ENCODE data around the gene OSBPL3. TPM values are rescaled to one million over a fixed set of nuclear protein-coding genes. Genes with fewer than 3 reads are reported as not detected.

The OSBPL3 gene
- total and polyA plus RNA-seq, 12 donors: 1.1 to 8.4 (median 3.1) TPM

DNA sequence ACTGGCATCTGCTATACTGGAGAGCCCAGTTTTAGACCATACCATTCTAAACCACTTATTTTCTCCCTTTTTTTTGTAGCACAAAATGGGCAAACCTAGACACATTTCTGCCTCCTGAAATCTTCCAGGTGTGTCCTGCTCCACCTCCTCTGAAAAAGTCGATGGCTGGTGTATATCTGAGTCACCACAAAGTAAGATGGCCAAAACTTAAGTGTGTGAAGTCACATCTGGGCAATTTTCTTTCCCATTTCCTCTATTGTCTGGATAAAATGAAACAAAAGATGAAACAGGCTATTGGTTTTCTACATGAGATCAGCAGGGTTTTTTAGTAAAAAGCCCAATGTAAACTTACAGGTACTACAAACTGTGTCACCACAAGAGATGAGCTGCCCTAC lies 65.5 kb downstream of the OSBPL3 start:
- Histone ChIP-seq H3K27ac (no peak overlapping the region), H3K27me3 (no peaks in the 10 kb centered on the region), H3K9me3 (replicated peaks in 1 of 3) (no peaks in the 10 kb centered on the region), H3K36me3 (replicated peaks in 1 of 2) (no peaks in the 10 kb centered on the region), H3K4me1 (replicated peaks in 1 of 2) (no peaks in the 10 kb centered on the region), H3K4me3 (no peak overlapping the region)
- 40 to 58% (median 48%) methylated on average over 1 of the region's 1 CpG for WGBS, 4 donors
- intact Hi-C loops (cut with DNase I): no loop called here
- TF ChIP-seq POLR2A (IDR thresholded peaks at IDR 0.05): no peak
- TF ChIP-seq, protein P1, sequence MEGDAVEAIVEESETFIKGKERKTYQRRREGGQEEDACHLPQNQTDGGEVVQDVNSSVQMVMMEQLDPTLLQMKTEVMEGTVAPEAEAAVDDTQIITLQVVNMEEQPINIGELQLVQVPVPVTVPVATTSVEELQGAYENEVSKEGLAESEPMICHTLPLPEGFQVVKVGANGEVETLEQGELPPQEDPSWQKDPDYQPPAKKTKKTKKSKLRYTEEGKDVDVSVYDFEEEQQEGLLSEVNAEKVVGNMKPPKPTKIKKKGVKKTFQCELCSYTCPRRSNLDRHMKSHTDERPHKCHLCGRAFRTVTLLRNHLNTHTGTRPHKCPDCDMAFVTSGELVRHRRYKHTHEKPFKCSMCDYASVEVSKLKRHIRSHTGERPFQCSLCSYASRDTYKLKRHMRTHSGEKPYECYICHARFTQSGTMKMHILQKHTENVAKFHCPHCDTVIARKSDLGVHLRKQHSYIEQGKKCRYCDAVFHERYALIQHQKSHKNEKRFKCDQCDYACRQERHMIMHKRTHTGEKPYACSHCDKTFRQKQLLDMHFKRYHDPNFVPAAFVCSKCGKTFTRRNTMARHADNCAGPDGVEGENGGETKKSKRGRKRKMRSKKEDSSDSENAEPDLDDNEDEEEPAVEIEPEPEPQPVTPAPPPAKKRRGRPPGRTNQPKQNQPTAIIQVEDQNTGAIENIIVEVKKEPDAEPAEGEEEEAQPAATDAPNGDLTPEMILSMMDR (IDR thresholded peaks at IDR 0.05): no peak
- no peak for DNase-seq

DNA sequence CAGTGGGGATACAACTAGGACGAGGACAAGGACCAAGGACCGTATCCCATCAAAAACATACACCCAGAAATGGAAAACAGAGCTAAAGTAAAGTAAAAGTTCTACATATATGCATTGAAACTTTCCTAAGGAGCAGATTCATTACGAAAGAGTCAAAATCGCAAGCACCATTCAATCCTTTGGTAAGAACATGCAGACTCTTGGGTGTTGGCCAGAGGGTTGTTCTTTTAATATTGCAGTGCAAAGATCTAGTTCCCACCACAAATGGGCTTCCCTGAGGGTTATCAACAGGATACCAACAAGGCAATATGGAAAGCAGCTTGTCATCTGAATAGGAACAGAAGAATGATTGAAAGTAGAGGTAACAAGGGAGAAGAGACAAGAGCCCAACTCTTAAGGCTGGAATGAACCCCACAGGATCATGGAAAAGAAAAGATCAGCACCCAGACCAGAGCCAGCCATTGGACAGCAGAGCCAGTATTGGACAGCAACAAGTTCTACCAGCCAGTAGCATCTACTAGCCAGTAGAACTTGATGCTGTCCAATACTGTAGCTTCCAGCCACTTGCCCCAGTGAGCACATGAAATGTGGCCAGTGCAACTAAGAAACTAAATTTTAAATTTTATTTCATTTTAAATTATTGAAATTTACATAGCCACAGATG lies 66.0 kb downstream of the OSBPL3 start:
- intact Hi-C loops (cut with DNase I): no loop called here
- Histone ChIP-seq H3K27me3 (no peaks in the 10 kb centered on the region), H3K36me3 (replicated peaks in 1 of 2) (no peaks in the 10 kb centered on the region), H3K4me3 (no peak overlapping the region), H3K27ac (no peak overlapping the region), H3K9me3 (replicated peaks in 1 of 3) (no peaks in the 10 kb centered on the region), H3K4me1 (replicated peaks in 1 of 2) (no peaks in the 10 kb centered on the region)
- DNase-seq: no peak
- no peak for TF ChIP-seq POLR2A (IDR thresholded peaks at IDR 0.05)
- TF ChIP-seq, protein P1 (IDR thresholded peaks at IDR 0.05): no peak
- 73 to 83% (median 76%) methylated on average over 4 of the region's 4 CpGs for WGBS, 4 donors

DNA sequence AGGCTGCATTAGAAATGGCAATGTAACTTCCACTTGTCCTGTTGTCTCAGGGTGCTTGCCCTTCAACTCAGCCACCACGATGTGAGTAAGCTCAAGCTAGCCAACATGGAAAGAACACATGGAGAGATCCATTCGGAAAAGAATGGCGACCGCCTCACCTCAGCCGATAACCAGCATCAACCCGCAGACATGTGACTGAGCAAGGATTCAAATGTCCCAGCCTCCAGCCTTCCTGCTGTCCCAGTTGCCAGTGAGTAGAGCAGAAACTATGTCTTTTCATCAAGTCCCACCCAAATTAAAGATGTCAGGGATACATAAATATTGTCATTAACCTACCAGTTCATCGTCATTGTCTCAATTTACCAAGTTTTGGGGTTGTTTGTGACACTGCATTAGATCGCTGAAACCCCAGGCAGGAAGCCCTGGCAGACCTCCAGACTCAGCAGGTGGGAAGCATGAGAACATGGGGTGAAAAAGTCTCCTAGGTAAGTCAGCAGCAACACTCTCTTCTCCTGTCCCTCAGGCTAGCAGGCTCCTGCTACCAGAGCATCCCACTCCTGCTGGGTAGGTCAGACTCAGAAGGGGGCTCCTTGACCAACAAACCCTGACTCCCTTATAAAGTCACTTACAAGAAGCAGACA lies 67.0 kb downstream of the OSBPL3 start:
- no peak for DNase-seq
- intact Hi-C loops (cut with DNase I): no loop called here
- no peak for TF ChIP-seq POLR2A (IDR thresholded peaks at IDR 0.05)
- TF ChIP-seq, protein P1 (IDR thresholded peaks at IDR 0.05): no peak
- 82 to 89% (median 87%) methylated on average over 8 of the region's 8 CpGs for WGBS, 4 donors
- Histone ChIP-seq H3K27ac (no peak overlapping the region), H3K4me3 (no peak overlapping the region), H3K36me3 (replicated peaks in 1 of 2) (no peaks in the 10 kb centered on the region), H3K9me3 (replicated peaks in 1 of 3) (no peaks in the 10 kb centered on the region), H3K4me1 (replicated peaks in 1 of 2) (peaks cover 0 to 3% of the 10 kb centered on the region in 2 donors), H3K27me3 (no peaks in the 10 kb centered on the region)

DNA sequence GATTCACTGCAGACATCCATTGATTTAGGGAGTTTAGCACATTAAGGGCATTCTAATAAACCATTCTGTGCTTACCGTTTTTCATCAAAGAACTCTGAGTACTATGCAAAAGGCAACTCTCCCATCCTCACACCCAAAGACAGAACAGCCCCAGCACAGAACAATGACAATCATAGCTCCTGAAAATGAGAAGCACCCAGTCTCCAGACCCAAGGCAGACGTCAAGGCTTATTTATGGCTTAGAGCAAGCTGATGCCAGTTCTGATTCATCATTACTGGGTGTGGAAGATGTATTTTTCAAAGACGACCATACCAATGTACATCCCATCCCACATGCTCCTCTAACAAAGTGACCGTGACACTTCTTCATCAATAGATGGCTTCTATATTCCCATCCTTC lies 67.6 kb downstream of the OSBPL3 start:
- intact Hi-C loops (cut with DNase I): no loop called here

More for the DNA sequence above, 67.6 kb downstream of the OSBPL3 start:
- no peaks in the 10 kb centered on the region for H3K9me3 ChIP-seq (replicated peaks in 1 of 3)
- 53 to 68% (median 57%) methylated on average over 4 of the region's 4 CpGs for WGBS, 4 donors
- no peak for DNase-seq
- no peaks in the 10 kb centered on the region for H3K27me3 ChIP-seq
- no peaks in the 10 kb centered on the region for H3K36me3 ChIP-seq (replicated peaks in 1 of 2)
- no peak overlapping the region for H3K4me3 ChIP-seq
- no peak for TF ChIP-seq POLR2A (IDR thresholded peaks at IDR 0.05)
- TF ChIP-seq, protein P1 (IDR thresholded peaks at IDR 0.05): no peak
- peaks cover 0 to 3% of the 10 kb centered on the region in 2 donors for H3K4me1 ChIP-seq (replicated peaks in 1 of 2)
- H3K27ac ChIP-seq: no peak overlapping the region
